GM23338 (cell line): Measurements from ENCODE around the gene TRPM3. TPM values are rescaled to one million over a fixed set of nuclear protein-coding genes. Genes with fewer than 3 reads are reported as not detected.

Experiments used
- ATAC-seq: fragments of 200-7000 bp; cut with Tn5 transposase; 3 replicates; pipeline ENCODE4 v1.9.1; 2020
- DNase-seq: peaks from one replicate; pipeline ENCODE4 v3.0.0-alpha.2; 2015; ENCODE audit warnings: low spot score
- H2AFZ ChIP-seq: fragments of 200-600 bp; sonication (generic); 2 replicates; pipeline ENCODE4 v1.8.0; 2016; ENCODE audit warnings: antibody characterized with exemption, mild to moderate bottlenecking, moderate library complexity
- H3F3A ChIP-seq: fragments of 200-600 bp; sonication (generic); replicated peaks from 2 replicates; pipeline ENCODE4 v1.8.0; 2017; ENCODE audit warnings: antibody characterized with exemption, mixed run types, low read depth
- H3K27ac ChIP-seq: fragments of 200-600 bp; sonication (generic); 2 replicates; pipeline ENCODE4 v1.6.1; 2016; ENCODE audit warnings: low read depth
- H3K27me3 ChIP-seq: fragments of 200-600 bp; sonication (generic); 2 replicates; pipeline ENCODE4 v1.8.0; 2016; ENCODE audit warnings: mild to moderate bottlenecking, mixed run types, moderate library complexity; ENCODE audit not compliant: insufficient read depth
- H3K36me3 ChIP-seq: fragments of 200-600 bp; sonication (generic); 2 replicates; pipeline ENCODE4 v1.8.0; 2016; ENCODE audit warnings: mild to moderate bottlenecking; ENCODE audit not compliant: insufficient read depth
- H3K4me1 ChIP-seq: fragments of 200-600 bp; sonication (generic); 2 replicates; pipeline ENCODE4 v1.8.0; 2016; ENCODE audit warnings: mild to moderate bottlenecking, moderate library complexity; ENCODE audit not compliant: insufficient read depth
- H3K4me2 ChIP-seq: fragments of 200-600 bp; sonication (generic); 2 replicates; pipeline ENCODE4 v1.7.1; 2017; ENCODE audit warnings: mixed run types
- H3K4me3 ChIP-seq: fragments of 200-600 bp; sonication (generic); 2 replicates; pipeline ENCODE4 v1.6.1; 2016; ENCODE audit warnings: mixed run types
- H3K79me2 ChIP-seq: fragments of 200-600 bp; sonication (generic); replicated peaks from 2 replicates; pipeline ENCODE4 v1.8.0; 2017; ENCODE audit warnings: mild to moderate bottlenecking; ENCODE audit not compliant: insufficient read depth
- H3K9me2 ChIP-seq: fragments of 200-600 bp; sonication (generic); 2 replicates; pipeline ENCODE4 v1.8.0; 2017; ENCODE audit not compliant: insufficient read depth
- H4K20me1 ChIP-seq: fragments of 200-600 bp; sonication (generic); replicated peaks from 2 replicates; pipeline ENCODE4 v1.8.0; 2017; ENCODE audit warnings: mild to moderate bottlenecking; ENCODE audit not compliant: insufficient read depth
- H3K27ac Mint-ChIP-seq: 2 replicates; pipeline ENCODE4 v1.8.0; 2020; ENCODE audit warnings: inconsistent platforms, mild to moderate bottlenecking, moderate library complexity, mixed read lengths
- H3K27me3 Mint-ChIP-seq: 3 replicates; pipeline ENCODE4 v1.8.0; 2022; ENCODE audit warnings: low read depth, mild to moderate bottlenecking, moderate library complexity, mixed read lengths, inconsistent platforms; ENCODE audit not compliant: insufficient read depth, poor library complexity
- H3K36me3 Mint-ChIP-seq: 3 replicates; pipeline ENCODE4 v1.8.0; 2021; ENCODE audit warnings: low read depth, mild to moderate bottlenecking, inconsistent platforms, moderate library complexity, mixed read lengths
- H3K4me1 Mint-ChIP-seq: 3 replicates; pipeline ENCODE4 v1.8.0; 2020; ENCODE audit warnings: mild to moderate bottlenecking, inconsistent platforms, mixed read lengths
- H3K4me3 Mint-ChIP-seq: 3 replicates; pipeline ENCODE4 v1.8.0; 2021; ENCODE audit warnings: moderate library complexity, mild to moderate bottlenecking, inconsistent platforms, mixed read lengths
- H3K9me3 Mint-ChIP-seq: 3 replicates; pipeline ENCODE4 v1.8.0; 2020; ENCODE audit warnings: moderate library complexity, mild to moderate bottlenecking, inconsistent platforms, mixed read lengths
- CREB1 ChIP-seq: fragments of 250-450 bp; sonication (Bioruptor Pico); IDR thresholded peaks from 2 replicates; pipeline ENCODE4 v1.5.0; 2020; ENCODE audit warnings: low read depth, mild to moderate bottlenecking, moderate library complexity
- EZH2 ChIP-seq: fragments of 200-600 bp; sonication (generic); IDR thresholded peaks from one replicate; pipeline ENCODE4 v1.8.0; 2017; ENCODE audit warnings: antibody characterized with exemption, mild to moderate bottlenecking, low read depth; ENCODE audit not compliant: unreplicated experiment
- EZH2phosphoT487 ChIP-seq: fragments of 200-600 bp; sonication (generic); IDR thresholded peaks from one replicate; pipeline ENCODE4 v1.8.1; 2018; ENCODE audit warnings: antibody characterized with exemption; ENCODE audit not compliant: unreplicated experiment
- JUNB ChIP-seq: IDR thresholded peaks from one replicate; pipeline ENCODE4 v1.6.1; 2016; ENCODE audit warnings: antibody characterized with exemption; ENCODE audit not compliant: unreplicated experiment
- NANOG ChIP-seq: IDR thresholded peaks from 2 replicates; pipeline ENCODE4 v1.6.1; 2016; ENCODE audit warnings: antibody characterized with exemption, borderline replicate concordance
- POLR2AphosphoS5 ChIP-seq: IDR thresholded peaks from 2 replicates; pipeline ENCODE4 v1.6.1; 2016; ENCODE audit warnings: antibody characterized with exemption, low read depth
- STAT1 ChIP-seq: IDR thresholded peaks from one replicate; pipeline ENCODE4 v1.6.1; 2016; ENCODE audit warnings: antibody characterized with exemption; ENCODE audit not compliant: unreplicated experiment
- ZNF331 ChIP-seq: fragments of 250-450 bp; sonication (Bioruptor Pico); IDR thresholded peaks from 2 replicates; pipeline ENCODE4 v1.5.0; 2020; ENCODE audit warnings: low read depth, mild to moderate bottlenecking, moderate library complexity
- polyA plus RNA-seq: library from polyadenylated mRNA; unstranded; fragments of >200 nt; fragmentation: Nextera tagmentation; extraction: Ambion mirVana; gene quantifications from 2 replicates; pipeline ENCODE4 v1.2.1, GENCODE V29; 2016
- total RNA-seq: library from RNA; depleted of rRNA; stranded (reverse); fragments of >200 nt; shearing (Covaris generic); gene quantifications from 2 replicates; pipeline ENCODE4 v1.2.3, GENCODE V29; 2014
- TF ChIP-seq, protein P1 (sequence below), 2 experiments: fragments of 200-600 bp in 1 of 2; sonication (generic) in 1 of 2; conservative IDR thresholded peaks; 2 replicates each; pipeline versions ENCODE4 v1.5.1 to v1.6.1; 2016 to 2017; ENCODE audit warnings: antibody characterized with exemption in 2 of 2, low read depth in 2 of 2, mild to moderate bottlenecking in 2 of 2, moderate library complexity in 1 of 2
- TF ChIP-seq, protein P2 (sequence below): fragments of 250-450 bp; sonication (Bioruptor Pico); IDR thresholded peaks from 2 replicates; pipeline ENCODE4 v1.5.0; 2020; ENCODE audit warnings: mild to moderate bottlenecking, moderate library complexity
- TF ChIP-seq, protein P3 (sequence below): IDR thresholded peaks from one replicate; pipeline ENCODE4 v1.6.1; 2018; ENCODE audit warnings: antibody characterized with exemption; ENCODE audit not compliant: unreplicated experiment

Gene TRPM3
- total and polyA plus RNA-seq, 2 experiments from 2014 or later: 2.8 to 8.2 TPM

DNA sequence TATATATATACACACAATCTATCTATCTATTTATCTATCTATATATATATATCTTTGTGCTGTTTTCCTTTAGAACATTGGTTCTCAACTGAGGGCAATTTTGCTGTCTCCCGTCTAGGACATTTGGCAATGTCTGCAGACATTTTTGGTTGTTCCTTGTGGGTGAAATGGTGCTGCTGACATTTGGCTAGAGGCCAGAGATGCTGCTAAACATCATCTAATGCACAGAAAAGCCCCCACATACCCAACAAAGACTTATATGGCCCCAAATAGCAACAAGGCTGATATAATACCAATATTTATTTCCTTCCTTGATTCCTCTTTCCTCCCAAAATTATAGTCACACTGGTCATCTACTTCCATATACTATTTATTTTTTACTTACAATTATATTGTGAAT is 197.5 kb downstream of the TRPM3 start:
- no peaks in the 10 kb centered on the region for H3F3A ChIP-seq
- no peak overlapping the region for H3K27ac ChIP-seq
- no peak overlapping the region for H3K27ac Mint-ChIP-seq

DNA sequence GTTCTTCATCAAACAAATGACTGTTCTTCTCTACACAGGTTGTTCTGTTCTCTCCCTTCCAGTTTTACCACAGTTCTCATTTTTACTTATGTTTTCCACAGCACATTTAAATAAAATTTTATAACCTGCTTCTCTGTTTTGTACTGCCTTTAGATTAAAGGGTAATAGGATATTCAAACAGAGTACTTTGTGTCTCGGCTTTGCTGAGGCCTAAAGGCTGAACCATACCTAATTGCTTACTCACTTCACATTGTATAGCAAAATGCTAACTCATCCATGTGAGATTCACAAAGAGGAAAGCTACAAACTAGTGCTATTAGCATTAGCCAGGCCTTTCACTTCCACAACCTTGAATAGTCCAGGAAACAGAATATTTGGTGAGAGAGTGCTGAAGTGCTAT is 200.3 kb downstream of the TRPM3 start:
- Mint-ChIP-seq H3K9me3 (no peaks in the 10 kb centered on the region), H3K4me3 (no peak overlapping the region), H3K27me3 (no peaks in the 10 kb centered on the region), H3K36me3 (no peaks in the 10 kb centered on the region), H3K4me1 (peaks cover 2% of the 10 kb centered on the region; the same call in 1 of the 3 replicates), H3K27ac (peak overlapping the region; percentile 76)
- no peaks in the 10 kb centered on the region for H3K79me2 ChIP-seq
- no peaks in the 10 kb centered on the region for H3F3A ChIP-seq
- H3K4me1 ChIP-seq: peaks cover 7% of the 10 kb centered on the region
- TF ChIP-seq EZH2phosphoT487 (no peak), STAT1 (no peak), JUNB (no peak), POLR2AphosphoS5 (no peak), NANOG (no peak), CREB1 (no peak), EZH2 (no peak), ZNF331 (CRISPR knock-in tag) (no peak)
- TF ChIP-seq, protein P1, sequence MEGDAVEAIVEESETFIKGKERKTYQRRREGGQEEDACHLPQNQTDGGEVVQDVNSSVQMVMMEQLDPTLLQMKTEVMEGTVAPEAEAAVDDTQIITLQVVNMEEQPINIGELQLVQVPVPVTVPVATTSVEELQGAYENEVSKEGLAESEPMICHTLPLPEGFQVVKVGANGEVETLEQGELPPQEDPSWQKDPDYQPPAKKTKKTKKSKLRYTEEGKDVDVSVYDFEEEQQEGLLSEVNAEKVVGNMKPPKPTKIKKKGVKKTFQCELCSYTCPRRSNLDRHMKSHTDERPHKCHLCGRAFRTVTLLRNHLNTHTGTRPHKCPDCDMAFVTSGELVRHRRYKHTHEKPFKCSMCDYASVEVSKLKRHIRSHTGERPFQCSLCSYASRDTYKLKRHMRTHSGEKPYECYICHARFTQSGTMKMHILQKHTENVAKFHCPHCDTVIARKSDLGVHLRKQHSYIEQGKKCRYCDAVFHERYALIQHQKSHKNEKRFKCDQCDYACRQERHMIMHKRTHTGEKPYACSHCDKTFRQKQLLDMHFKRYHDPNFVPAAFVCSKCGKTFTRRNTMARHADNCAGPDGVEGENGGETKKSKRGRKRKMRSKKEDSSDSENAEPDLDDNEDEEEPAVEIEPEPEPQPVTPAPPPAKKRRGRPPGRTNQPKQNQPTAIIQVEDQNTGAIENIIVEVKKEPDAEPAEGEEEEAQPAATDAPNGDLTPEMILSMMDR (conservative IDR thresholded peaks at IDR 0.05; ENCODE audit: low read depth in 2 of 2): no peak
- TF ChIP-seq, protein P2, sequence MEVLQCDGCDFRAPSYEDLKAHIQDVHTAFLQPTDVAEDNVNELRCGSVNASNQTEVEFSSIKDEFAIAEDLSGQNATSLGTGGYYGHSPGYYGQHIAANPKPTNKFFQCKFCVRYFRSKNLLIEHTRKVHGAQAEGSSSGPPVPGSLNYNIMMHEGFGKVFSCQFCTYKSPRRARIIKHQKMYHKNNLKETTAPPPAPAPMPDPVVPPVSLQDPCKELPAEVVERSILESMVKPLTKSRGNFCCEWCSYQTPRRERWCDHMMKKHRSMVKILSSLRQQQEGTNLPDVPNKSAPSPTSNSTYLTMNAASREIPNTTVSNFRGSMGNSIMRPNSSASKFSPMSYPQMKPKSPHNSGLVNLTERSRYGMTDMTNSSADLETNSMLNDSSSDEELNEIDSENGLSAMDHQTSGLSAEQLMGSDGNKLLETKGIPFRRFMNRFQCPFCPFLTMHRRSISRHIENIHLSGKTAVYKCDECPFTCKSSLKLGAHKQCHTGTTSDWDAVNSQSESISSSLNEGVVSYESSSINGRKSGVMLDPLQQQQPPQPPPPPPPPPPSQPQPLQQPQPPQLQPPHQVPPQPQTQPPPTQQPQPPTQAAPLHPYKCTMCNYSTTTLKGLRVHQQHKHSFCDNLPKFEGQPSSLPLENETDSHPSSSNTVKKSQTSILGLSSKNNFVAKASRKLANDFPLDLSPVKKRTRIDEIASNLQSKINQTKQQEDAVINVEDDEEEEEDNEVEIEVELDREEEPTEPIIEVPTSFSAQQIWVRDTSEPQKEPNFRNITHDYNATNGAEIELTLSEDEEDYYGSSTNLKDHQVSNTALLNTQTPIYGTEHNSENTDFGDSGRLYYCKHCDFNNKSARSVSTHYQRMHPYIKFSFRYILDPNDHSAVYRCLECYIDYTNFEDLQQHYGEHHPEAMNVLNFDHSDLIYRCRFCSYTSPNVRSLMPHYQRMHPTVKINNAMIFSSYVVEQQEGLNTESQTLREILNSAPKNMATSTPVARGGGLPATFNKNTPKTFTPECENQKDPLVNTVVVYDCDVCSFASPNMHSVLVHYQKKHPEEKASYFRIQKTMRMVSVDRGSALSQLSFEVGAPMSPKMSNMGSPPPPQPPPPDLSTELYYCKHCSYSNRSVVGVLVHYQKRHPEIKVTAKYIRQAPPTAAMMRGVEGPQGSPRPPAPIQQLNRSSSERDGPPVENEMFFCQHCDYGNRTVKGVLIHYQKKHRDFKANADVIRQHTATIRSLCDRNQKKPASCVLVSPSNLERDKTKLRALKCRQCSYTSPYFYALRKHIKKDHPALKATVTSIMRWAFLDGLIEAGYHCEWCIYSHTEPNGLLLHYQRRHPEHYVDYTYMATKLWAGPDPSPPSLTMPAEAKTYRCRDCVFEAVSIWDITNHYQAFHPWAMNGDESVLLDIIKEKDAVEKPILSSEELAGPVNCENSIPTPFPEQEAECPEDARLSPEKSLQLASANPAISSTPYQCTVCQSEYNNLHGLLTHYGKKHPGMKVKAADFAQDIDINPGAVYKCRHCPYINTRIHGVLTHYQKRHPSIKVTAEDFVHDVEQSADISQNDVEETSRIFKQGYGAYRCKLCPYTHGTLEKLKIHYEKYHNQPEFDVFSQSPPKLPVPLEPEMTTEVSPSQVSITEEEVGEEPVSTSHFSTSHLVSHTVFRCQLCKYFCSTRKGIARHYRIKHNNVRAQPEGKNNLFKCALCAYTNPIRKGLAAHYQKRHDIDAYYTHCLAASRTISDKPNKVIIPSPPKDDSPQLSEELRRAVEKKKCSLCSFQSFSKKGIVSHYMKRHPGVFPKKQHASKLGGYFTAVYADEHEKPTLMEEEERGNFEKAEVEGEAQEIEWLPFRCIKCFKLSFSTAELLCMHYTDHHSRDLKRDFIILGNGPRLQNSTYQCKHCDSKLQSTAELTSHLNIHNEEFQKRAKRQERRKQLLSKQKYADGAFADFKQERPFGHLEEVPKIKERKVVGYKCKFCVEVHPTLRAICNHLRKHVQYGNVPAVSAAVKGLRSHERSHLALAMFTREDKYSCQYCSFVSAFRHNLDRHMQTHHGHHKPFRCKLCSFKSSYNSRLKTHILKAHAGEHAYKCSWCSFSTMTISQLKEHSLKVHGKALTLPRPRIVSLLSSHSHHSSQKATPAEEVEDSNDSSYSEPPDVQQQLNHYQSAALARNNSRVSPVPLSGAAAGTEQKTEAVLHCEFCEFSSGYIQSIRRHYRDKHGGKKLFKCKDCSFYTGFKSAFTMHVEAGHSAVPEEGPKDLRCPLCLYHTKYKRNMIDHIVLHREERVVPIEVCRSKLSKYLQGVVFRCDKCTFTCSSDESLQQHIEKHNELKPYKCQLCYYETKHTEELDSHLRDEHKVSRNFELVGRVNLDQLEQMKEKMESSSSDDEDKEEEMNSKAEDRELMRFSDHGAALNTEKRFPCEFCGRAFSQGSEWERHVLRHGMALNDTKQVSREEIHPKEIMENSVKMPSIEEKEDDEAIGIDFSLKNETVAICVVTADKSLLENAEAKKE (CRISPR knock-in tag): no peak
- TF ChIP-seq, protein P3, sequence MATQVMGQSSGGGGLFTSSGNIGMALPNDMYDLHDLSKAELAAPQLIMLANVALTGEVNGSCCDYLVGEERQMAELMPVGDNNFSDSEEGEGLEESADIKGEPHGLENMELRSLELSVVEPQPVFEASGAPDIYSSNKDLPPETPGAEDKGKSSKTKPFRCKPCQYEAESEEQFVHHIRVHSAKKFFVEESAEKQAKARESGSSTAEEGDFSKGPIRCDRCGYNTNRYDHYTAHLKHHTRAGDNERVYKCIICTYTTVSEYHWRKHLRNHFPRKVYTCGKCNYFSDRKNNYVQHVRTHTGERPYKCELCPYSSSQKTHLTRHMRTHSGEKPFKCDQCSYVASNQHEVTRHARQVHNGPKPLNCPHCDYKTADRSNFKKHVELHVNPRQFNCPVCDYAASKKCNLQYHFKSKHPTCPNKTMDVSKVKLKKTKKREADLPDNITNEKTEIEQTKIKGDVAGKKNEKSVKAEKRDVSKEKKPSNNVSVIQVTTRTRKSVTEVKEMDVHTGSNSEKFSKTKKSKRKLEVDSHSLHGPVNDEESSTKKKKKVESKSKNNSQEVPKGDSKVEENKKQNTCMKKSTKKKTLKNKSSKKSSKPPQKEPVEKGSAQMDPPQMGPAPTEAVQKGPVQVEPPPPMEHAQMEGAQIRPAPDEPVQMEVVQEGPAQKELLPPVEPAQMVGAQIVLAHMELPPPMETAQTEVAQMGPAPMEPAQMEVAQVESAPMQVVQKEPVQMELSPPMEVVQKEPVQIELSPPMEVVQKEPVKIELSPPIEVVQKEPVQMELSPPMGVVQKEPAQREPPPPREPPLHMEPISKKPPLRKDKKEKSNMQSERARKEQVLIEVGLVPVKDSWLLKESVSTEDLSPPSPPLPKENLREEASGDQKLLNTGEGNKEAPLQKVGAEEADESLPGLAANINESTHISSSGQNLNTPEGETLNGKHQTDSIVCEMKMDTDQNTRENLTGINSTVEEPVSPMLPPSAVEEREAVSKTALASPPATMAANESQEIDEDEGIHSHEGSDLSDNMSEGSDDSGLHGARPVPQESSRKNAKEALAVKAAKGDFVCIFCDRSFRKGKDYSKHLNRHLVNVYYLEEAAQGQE: no peak
- ATAC-seq (no peak), DNase-seq (no peak)
- H3K27ac ChIP-seq: no peak overlapping the region
- H2AFZ ChIP-seq: no peak overlapping the region
- H3K9me2 ChIP-seq: no peaks in the 10 kb centered on the region
- no peak overlapping the region for H3K4me2 ChIP-seq
- H3K36me3 ChIP-seq: no peaks in the 10 kb centered on the region
- no peaks in the 10 kb centered on the region for H3K27me3 ChIP-seq
- no peak overlapping the region for H3K4me3 ChIP-seq
- no peaks in the 10 kb centered on the region; the same call in 1 of the 2 replicates for H4K20me1 ChIP-seq

More for the DNA sequence above, 197.5 kb downstream of the TRPM3 start:
- H3K27me3 Mint-ChIP-seq: no peaks in the 10 kb centered on the region
- TF ChIP-seq JUNB (no peak), POLR2AphosphoS5 (no peak)
- peaks cover 2% of the 10 kb centered on the region; the same call in 1 of the 3 replicates for H3K4me1 Mint-ChIP-seq
- Histone ChIP-seq H2AFZ (no peak overlapping the region), H3K4me1 (peaks cover 7% of the 10 kb centered on the region), H4K20me1 (no peaks in the 10 kb centered on the region), H3K4me2 (no peak overlapping the region), H3K9me2 (no peaks in the 10 kb centered on the region), H3K79me2 (no peaks in the 10 kb centered on the region), H3K4me3 (no peak overlapping the region), H3K36me3 (no peaks in the 10 kb centered on the region), H3K27me3 (no peaks in the 10 kb centered on the region)
- 0 out of 3 replicates have a peak, but pooled peaks cover 2% of the 10 kb centered on the region for H3K36me3 Mint-ChIP-seq
- no peak overlapping the region for H3K4me3 Mint-ChIP-seq
- DNase-seq (no peak), ATAC-seq (no peak)
- H3K9me3 Mint-ChIP-seq: no peaks in the 10 kb centered on the region
